NB4 (cell line): ENCODE results near the gene F13A1.

Experiments used
- CTCF ChIP-seq: IDR thresholded peaks from one replicate; pipeline ENCODE4 v1.5.1; 2012; ENCODE audit warnings: low read depth, low read length
- MAX ChIP-seq: IDR thresholded peaks from 2 replicates; pipeline ENCODE4 v1.6.1; 2011; ENCODE audit warnings: low read depth, low read length
- MYC ChIP-seq: IDR thresholded peaks from 2 replicates; pipeline ENCODE4 v1.6.1; 2011; ENCODE audit warnings: low read depth, low read length
- POLR2A ChIP-seq: IDR thresholded peaks from 2 replicates; pipeline ENCODE4 v1.6.1; 2011; ENCODE audit warnings: mild to moderate bottlenecking; ENCODE audit not compliant: insufficient read length; ENCODE audit errors: extremely low read depth

GRCh38 chr6:6282716-6283115 lies 37.7 kb downstream of the F13A1 start:
- TF ChIP-seq CTCF (no peak), POLR2A (no peak), MYC (no peak), MAX (no peak)
